ENCODE data around the gene HIVEP3. TPM values are rescaled to one million over a fixed set of nuclear protein-coding genes. Genes with fewer than 3 reads are reported as not detected.
"Not testable (repeated sequence)": the region's sequence is repeated elsewhere in the genome, so short reads cannot be mapped to it uniquely, and the experiment has no call there.

Gene HIVEP3
- total RNA-seq, 1 donor, result 1.8 TPM

DNA sequence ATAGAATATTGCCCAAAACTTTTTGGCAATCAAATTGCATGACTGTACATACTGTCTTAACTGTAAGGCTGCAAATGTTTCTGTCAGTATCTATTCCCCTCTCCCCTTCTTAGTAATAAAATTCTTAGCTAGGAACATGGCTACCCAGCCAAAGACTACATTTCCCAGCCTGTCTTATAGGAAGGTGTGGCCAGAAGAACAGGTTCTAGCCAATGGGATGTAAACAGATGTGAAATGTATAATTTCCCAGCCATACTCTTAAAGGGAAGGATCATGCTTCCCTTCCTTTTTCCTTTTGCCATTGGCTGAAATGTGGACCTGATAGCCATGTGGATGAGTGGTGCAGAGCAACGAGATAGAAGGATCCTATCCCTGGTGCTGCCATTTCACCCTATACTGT is 7.0 kb upstream of the HIVEP3 start:
- Histone ChIP-seq H3K4me1 (ENCODE audit: insufficient read depth, low read length) (no peaks in the 10 kb centered on the region), H4K20me1 (ENCODE audit: insufficient read depth, low read length) (no peaks in the 10 kb centered on the region), H3K27ac (ENCODE audit: low read depth, low read length) (no peak overlapping the region), H3K4me2 (ENCODE audit: insufficient read depth, low read length) (no peak overlapping the region), H2AFZ (ENCODE audit: low read length) (no peak overlapping the region), H3K36me3 (ENCODE audit: insufficient read depth, low read length) (no peaks in the 10 kb centered on the region), H3K27me3 (ENCODE audit: insufficient read depth, low read length) (no peaks in the 10 kb centered on the region), H3K9me3 (ENCODE audit: low read depth, low read length) (no peaks in the 10 kb centered on the region), H3K79me2 (ENCODE audit: insufficient read depth, low read length) (no peaks in the 10 kb centered on the region), H3K4me3 (ENCODE audit: insufficient read depth, low read length) (no peak overlapping the region)
- DNase-seq (ENCODE audit: insufficient read length, low spot score, missing footprints), result no peak
- TF ChIP-seq, protein P1, sequence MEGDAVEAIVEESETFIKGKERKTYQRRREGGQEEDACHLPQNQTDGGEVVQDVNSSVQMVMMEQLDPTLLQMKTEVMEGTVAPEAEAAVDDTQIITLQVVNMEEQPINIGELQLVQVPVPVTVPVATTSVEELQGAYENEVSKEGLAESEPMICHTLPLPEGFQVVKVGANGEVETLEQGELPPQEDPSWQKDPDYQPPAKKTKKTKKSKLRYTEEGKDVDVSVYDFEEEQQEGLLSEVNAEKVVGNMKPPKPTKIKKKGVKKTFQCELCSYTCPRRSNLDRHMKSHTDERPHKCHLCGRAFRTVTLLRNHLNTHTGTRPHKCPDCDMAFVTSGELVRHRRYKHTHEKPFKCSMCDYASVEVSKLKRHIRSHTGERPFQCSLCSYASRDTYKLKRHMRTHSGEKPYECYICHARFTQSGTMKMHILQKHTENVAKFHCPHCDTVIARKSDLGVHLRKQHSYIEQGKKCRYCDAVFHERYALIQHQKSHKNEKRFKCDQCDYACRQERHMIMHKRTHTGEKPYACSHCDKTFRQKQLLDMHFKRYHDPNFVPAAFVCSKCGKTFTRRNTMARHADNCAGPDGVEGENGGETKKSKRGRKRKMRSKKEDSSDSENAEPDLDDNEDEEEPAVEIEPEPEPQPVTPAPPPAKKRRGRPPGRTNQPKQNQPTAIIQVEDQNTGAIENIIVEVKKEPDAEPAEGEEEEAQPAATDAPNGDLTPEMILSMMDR (IDR thresholded peaks at IDR 0.05; ENCODE audit: extremely low read depth, low read depth, low read length), result no peak

DNA sequence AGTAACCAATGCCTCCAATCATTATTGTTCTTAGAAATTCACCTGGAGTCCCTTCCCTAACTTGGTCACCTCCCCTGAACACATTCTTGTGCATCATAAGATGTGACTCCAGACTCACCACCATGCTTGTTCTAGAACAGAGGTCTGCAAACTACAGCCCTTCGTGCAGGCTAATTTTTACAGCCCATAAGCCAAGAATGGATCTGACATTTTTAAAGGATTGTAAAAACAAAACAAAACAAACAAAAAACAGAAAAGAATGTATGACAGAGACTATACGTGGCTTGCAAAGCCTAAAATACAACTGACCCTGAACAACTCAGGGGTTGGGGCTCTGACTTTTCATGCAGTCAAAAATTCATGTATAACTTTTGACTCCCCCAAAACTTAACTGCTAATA is 6.2 kb upstream of the HIVEP3 start:
- DNase-seq (ENCODE audit: insufficient read length, low spot score, missing footprints), result no peak
- Histone ChIP-seq H3K4me2 (ENCODE audit: insufficient read depth, low read length) (no peak overlapping the region), H4K20me1 (ENCODE audit: insufficient read depth, low read length) (no peaks in the 10 kb centered on the region), H3K27ac (ENCODE audit: low read depth, low read length) (no peak overlapping the region), H3K9me3 (ENCODE audit: low read depth, low read length) (no peaks in the 10 kb centered on the region), H2AFZ (ENCODE audit: low read length) (no peak overlapping the region), H3K4me1 (ENCODE audit: insufficient read depth, low read length) (peaks cover 4% of the 10 kb centered on the region), H3K4me3 (ENCODE audit: insufficient read depth, low read length) (no peak overlapping the region), H3K36me3 (ENCODE audit: insufficient read depth, low read length) (no peaks in the 10 kb centered on the region), H3K79me2 (ENCODE audit: insufficient read depth, low read length) (no peaks in the 10 kb centered on the region), H3K27me3 (ENCODE audit: insufficient read depth, low read length) (no peaks in the 10 kb centered on the region)
- TF ChIP-seq, protein P1 (IDR thresholded peaks at IDR 0.05; ENCODE audit: extremely low read depth, low read depth, low read length), result no peak

DNA sequence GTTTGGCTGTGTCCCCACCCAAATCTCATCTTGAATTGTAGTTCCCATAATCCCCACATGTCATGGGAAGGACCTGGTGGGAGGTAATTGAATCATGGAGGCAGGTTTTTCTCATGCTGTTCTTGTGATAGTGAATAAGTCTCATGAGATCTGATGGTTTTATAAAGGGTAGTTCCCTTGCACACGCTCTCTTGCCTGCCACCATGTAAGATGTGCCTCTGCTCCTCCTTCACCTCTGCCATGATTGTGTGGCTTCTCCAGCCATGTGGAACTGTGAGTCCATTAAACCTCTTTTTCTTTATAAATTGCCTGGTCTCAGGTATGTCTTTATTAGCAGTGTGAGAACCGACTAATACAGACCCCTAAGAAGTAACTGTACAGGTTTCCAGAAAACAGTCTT is 2.5 kb upstream of the HIVEP3 start:
- DNase-seq (ENCODE audit: insufficient read length, low spot score, missing footprints); H3K36me3 ChIP-seq (ENCODE audit: insufficient read depth, low read length); H3K27me3 ChIP-seq (ENCODE audit: insufficient read depth, low read length); H3K4me2 ChIP-seq (ENCODE audit: insufficient read depth, low read length); H3K4me3 ChIP-seq (ENCODE audit: insufficient read depth, low read length); H2AFZ ChIP-seq (ENCODE audit: low read length); H3K79me2 ChIP-seq (ENCODE audit: insufficient read depth, low read length); H4K20me1 ChIP-seq (ENCODE audit: insufficient read depth, low read length); H3K9me3 ChIP-seq (ENCODE audit: low read depth, low read length); H3K27ac ChIP-seq (ENCODE audit: low read depth, low read length): not testable (repeated sequence)
- peaks cover 11% of the 10 kb centered on the region for H3K4me1 ChIP-seq (ENCODE audit: insufficient read depth, low read length)

DNA sequence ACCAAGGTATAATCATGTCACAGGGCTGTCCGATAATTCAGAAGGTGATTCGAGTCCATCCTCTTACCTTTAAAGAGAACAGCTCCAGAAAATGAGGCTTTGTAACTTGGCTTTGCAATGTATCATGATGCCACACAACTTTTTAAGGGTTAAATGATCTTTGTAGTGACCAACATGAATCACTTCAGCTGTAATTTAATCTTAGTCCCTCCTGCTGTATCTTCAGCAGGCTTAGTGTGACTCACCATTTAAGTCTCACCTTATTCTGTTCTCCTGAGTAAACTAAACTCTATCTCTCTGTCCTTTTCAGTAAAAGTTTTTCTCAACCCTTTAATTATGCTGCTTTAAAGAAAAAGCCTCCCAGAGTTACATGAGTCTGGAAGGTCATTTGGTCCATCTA is 1.9 kb upstream of the HIVEP3 start:
- Histone ChIP-seq H3K4me3 (ENCODE audit: insufficient read depth, low read length) (no peak overlapping the region), H2AFZ (ENCODE audit: low read length) (no peak overlapping the region), H3K9me3 (ENCODE audit: low read depth, low read length) (no peaks in the 10 kb centered on the region), H3K79me2 (ENCODE audit: insufficient read depth, low read length) (no peaks in the 10 kb centered on the region), H3K4me2 (ENCODE audit: insufficient read depth, low read length) (no peak overlapping the region), H3K27me3 (ENCODE audit: insufficient read depth, low read length) (no peaks in the 10 kb centered on the region), H3K4me1 (ENCODE audit: insufficient read depth, low read length) (peaks cover 11% of the 10 kb centered on the region), H4K20me1 (ENCODE audit: insufficient read depth, low read length) (no peaks in the 10 kb centered on the region), H3K27ac (ENCODE audit: low read depth, low read length) (no peak overlapping the region), H3K36me3 (ENCODE audit: insufficient read depth, low read length) (no peaks in the 10 kb centered on the region)
- DNase-seq (ENCODE audit: insufficient read length, low spot score, missing footprints), result no peak
- TF ChIP-seq, protein P1 (IDR thresholded peaks at IDR 0.05; ENCODE audit: extremely low read depth, low read depth, low read length), result no peak

All from osteoblast (primary cell).